OCI-LY1 (cell line): ENCODE data around the gene CBX8.

ENCODE experiments used
- H2AFZ ChIP-seq: fragments of 200-600 bp; sonication (generic), shearing (Covaris generic); 2 replicates; pipeline ENCODE4 v1.6.0; 2014; ENCODE audit warnings: antibody characterized with exemption, mild to moderate bottlenecking, low read length
- H3F3A ChIP-seq: fragments of 200-600 bp; sonication (generic), shearing (Covaris generic); 2 replicates; pipeline ENCODE4 v1.6.0; 2014; ENCODE audit warnings: mild to moderate bottlenecking, antibody characterized with exemption, low read length, moderate library complexity; ENCODE audit not compliant: insufficient read depth
- H3K27ac ChIP-seq: fragments of 200-600 bp; sonication (generic); 2 replicates; pipeline ENCODE4 v1.5.1; 2014; ENCODE audit warnings: low read length, mixed run types, mild to moderate bottlenecking, low read depth; ENCODE audit not compliant: poor library complexity, severe bottlenecking
- H3K27me3 ChIP-seq: fragments of 200-600 bp; sonication (generic); 2 replicates; pipeline ENCODE4 v1.6.0; 2014; ENCODE audit warnings: antibody characterized with exemption, mild to moderate bottlenecking, low read length, moderate library complexity; ENCODE audit not compliant: insufficient read depth
- H3K36me3 ChIP-seq: fragments of 200-600 bp; sonication (generic); 2 replicates; pipeline ENCODE4 v1.6.1; 2014; ENCODE audit warnings: mild to moderate bottlenecking, antibody characterized with exemption, low read length, moderate library complexity, mixed read lengths; ENCODE audit not compliant: insufficient read depth
- H3K4me1 ChIP-seq: fragments of 200-600 bp; sonication (generic); 2 replicates; pipeline ENCODE4 v1.5.1; 2014; ENCODE audit warnings: mild to moderate bottlenecking, low read length, moderate library complexity; ENCODE audit not compliant: insufficient read depth, severe bottlenecking
- H3K4me2 ChIP-seq: fragments of 200-600 bp; sonication (generic), shearing (Covaris generic); 2 replicates; pipeline ENCODE4 v1.6.1; 2014; ENCODE audit warnings: low read length
- H3K4me3 ChIP-seq: fragments of 200-600 bp; sonication (generic); 2 replicates; pipeline ENCODE4 v1.5.1; 2014; ENCODE audit warnings: low read length, low read depth, mild to moderate bottlenecking, mixed read lengths; ENCODE audit not compliant: poor library complexity, severe bottlenecking
- H3K79me2 ChIP-seq: fragments of 200-600 bp; shearing (Covaris generic); 2 replicates; pipeline ENCODE4 v1.6.1; 2016; ENCODE audit warnings: mixed run types, low read length, mixed read lengths; ENCODE audit not compliant: insufficient read depth
- H3K9ac ChIP-seq: fragments of 200-600 bp; sonication (generic), shearing (Covaris generic); 2 replicates; pipeline ENCODE4 v1.6.1; 2014; ENCODE audit warnings: mild to moderate bottlenecking, low read length, mixed read lengths
- H3K9me2 ChIP-seq: fragments of 200-600 bp; sonication (generic), shearing (Covaris generic); 2 replicates; pipeline ENCODE4 v1.6.1; 2014; ENCODE audit warnings: low read depth, mild to moderate bottlenecking, low read length, mixed read lengths
- H3K9me3 ChIP-seq: fragments of 200-600 bp; shearing (Covaris generic); 2 replicates; pipeline ENCODE4 v1.6.1; 2014; ENCODE audit warnings: low read length, mixed read lengths
- H4K20me1 ChIP-seq: fragments of 200-600 bp; sonication (generic), shearing (Covaris generic); 2 replicates; pipeline ENCODE4 v1.6.0; 2016; ENCODE audit warnings: mild to moderate bottlenecking, low read length; ENCODE audit not compliant: insufficient read depth
- CTCF ChIP-seq: fragments of 200-600 bp; sonication (generic), shearing (Covaris generic); IDR thresholded peaks from 2 replicates; pipeline ENCODE4 v1.5.1; 2017; ENCODE audit warnings: mild to moderate bottlenecking, antibody characterized with exemption, low read length, moderate library complexity, mixed read lengths
- EZH2 ChIP-seq: fragments of 200-600 bp; sonication (generic), shearing (Covaris generic); IDR thresholded peaks from 2 replicates; pipeline ENCODE4 v1.8.0; 2017; ENCODE audit warnings: borderline replicate concordance, mixed run types, mild to moderate bottlenecking, antibody characterized with exemption, low read length, moderate library complexity, mixed read lengths

The CBX8 gene

DNA sequence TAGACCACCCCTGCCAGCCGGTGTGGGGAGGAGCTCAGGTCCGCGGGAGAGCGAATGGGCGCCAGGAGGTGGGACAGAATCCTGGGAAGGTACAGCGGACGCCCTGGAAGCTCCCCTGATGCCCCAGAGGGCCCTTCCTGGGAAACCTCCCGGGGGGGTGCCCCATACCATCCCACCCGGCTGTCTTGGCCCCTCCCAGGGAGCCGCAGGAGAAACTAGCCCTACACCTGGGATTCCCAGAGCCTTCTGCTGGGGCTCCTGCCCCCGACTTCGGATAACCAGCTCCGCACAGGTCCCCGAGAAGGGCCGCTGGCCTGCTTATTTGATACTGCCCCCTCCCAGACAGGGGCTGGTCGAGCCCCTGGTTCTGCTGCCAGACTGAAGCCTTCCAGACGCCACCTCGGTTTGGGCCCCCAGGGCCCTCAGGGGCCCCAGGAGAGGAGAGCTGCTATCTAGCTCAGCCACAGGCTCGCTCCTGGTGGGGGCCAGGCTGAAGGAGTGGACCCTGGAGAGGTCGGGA, 45.3 kb upstream of the CBX8 start:
- Histone ChIP-seq H3K4me3 (no peak overlapping the region), H3K9ac (no peak overlapping the region), H3K36me3 (no peaks in the 10 kb centered on the region), H3K4me1 (peaks cover 6% of the 10 kb centered on the region), H4K20me1 (no peaks in the 10 kb centered on the region), H3F3A (no peaks in the 10 kb centered on the region), H3K79me2 (no peaks in the 10 kb centered on the region; the same call in 1 of the 2 replicates), H3K9me2 (no peaks in the 10 kb centered on the region), H3K27ac (no peak overlapping the region), H2AFZ (no peak overlapping the region), H3K9me3 (no peaks in the 10 kb centered on the region), H3K4me2 (no peak overlapping the region), H3K27me3 (0 out of 2 replicates have a peak, but pooled peaks cover 7% of the 10 kb centered on the region)
- TF ChIP-seq EZH2 (no peak), CTCF (no peak)

GRCh38 chr17:79841369-79842135, 44.7 kb upstream of the CBX8 start:
- Histone ChIP-seq H3K27me3 (0 out of 2 replicates have a peak, but pooled peaks cover 7% of the 10 kb centered on the region), H3K9ac (no peak overlapping the region), H4K20me1 (no peaks in the 10 kb centered on the region), H3F3A (no peaks in the 10 kb centered on the region), H3K27ac (no peak overlapping the region), H3K4me2 (no peak overlapping the region), H3K79me2 (no peaks in the 10 kb centered on the region; the same call in 1 of the 2 replicates), H3K4me1 (peaks cover 12% of the 10 kb centered on the region), H3K9me2 (no peaks in the 10 kb centered on the region), H3K36me3 (peaks cover under 1% of the 10 kb centered on the region; the same call in 1 of the 2 replicates), H2AFZ (no peak overlapping the region), H3K9me3 (no peaks in the 10 kb centered on the region), H3K4me3 (no peak overlapping the region)
- no peak for TF ChIP-seq EZH2
- no peak for TF ChIP-seq CTCF

GRCh38 chr17:79840989-79841286, 44.1 kb upstream of the CBX8 start:
- Histone ChIP-seq H3K9me2 (no peaks in the 10 kb centered on the region), H3K27ac (no peak overlapping the region), H4K20me1 (no peaks in the 10 kb centered on the region), H3F3A (no peaks in the 10 kb centered on the region), H3K9ac (no peak overlapping the region), H3K9me3 (no peaks in the 10 kb centered on the region), H3K4me3 (no peak overlapping the region), H2AFZ (no peak overlapping the region), H3K27me3 (0 out of 2 replicates have a peak, but pooled peaks cover 7% of the 10 kb centered on the region), H3K36me3 (peaks cover 7% of the 10 kb centered on the region), H3K4me1 (peaks cover 19% of the 10 kb centered on the region), H3K4me2 (no peak overlapping the region), H3K79me2 (no peaks in the 10 kb centered on the region; the same call in 1 of the 2 replicates)
- TF ChIP-seq EZH2, result no peak
- TF ChIP-seq CTCF, result no peak
